C4-2B (cell line): ENCODE data around the gene GAS7.

Experiments used
- ZFX ChIP-seq: fragments of 450-650 bp; IDR thresholded peaks from 2 replicates; pipeline ENCODE4 v1.6.1; 2017
- TF ChIP-seq, protein P1 (sequence below): fragments of 450-650 bp; conservative IDR thresholded peaks from 2 replicates; pipeline ENCODE4 v1.5.1; 2017; ENCODE audit warnings: mild to moderate bottlenecking

DNA sequence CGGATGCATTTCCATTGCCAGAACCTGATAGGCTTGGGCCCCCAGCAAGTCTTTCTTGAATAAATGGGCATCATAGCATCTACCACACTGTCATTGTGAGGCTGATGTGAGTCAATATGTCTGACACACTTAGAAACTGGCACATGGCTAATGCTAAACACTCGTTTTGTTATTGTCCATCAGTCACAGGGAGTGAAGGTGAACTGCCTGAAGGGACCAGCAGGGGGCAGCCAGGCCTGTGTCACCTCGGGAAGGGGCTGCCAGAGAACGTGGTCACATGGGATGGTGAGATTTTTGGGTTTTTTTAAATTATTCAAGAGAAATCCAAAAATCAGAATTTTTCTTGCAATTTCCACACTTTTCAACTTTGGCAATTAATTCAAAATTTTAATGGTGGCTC is 292.5 kb downstream of the GAS7 start:
- TF ChIP-seq, protein P1, sequence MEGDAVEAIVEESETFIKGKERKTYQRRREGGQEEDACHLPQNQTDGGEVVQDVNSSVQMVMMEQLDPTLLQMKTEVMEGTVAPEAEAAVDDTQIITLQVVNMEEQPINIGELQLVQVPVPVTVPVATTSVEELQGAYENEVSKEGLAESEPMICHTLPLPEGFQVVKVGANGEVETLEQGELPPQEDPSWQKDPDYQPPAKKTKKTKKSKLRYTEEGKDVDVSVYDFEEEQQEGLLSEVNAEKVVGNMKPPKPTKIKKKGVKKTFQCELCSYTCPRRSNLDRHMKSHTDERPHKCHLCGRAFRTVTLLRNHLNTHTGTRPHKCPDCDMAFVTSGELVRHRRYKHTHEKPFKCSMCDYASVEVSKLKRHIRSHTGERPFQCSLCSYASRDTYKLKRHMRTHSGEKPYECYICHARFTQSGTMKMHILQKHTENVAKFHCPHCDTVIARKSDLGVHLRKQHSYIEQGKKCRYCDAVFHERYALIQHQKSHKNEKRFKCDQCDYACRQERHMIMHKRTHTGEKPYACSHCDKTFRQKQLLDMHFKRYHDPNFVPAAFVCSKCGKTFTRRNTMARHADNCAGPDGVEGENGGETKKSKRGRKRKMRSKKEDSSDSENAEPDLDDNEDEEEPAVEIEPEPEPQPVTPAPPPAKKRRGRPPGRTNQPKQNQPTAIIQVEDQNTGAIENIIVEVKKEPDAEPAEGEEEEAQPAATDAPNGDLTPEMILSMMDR = peak; percentile 78
- no peak for TF ChIP-seq ZFX
